Muscle of arm (tissue), 12 donors: Measurements from ENCODE around the gene PRR7. TPM values are rescaled to one million over a fixed set of nuclear protein-coding genes. Genes with fewer than 3 reads are reported as not detected.

ENCODE experiments used
- DNase-seq: peaks from one replicate; pipeline ENCODE4 v3.0.0-alpha.2; 2013
- polyA plus RNA-seq, 12 donors: library from polyadenylated mRNA; unstranded; fragments of 120-200 nt; gene quantifications; one replicate each; pipeline ENCODE4 v1.2.1, GENCODE V29; 2013; ENCODE audit not compliant: insufficient read length in 12 of 12

Gene PRR7
- polyA plus RNA-seq, 12 donors = 0.15 to 2.5 (median 0.47) TPM; not detected in 2

DNA sequence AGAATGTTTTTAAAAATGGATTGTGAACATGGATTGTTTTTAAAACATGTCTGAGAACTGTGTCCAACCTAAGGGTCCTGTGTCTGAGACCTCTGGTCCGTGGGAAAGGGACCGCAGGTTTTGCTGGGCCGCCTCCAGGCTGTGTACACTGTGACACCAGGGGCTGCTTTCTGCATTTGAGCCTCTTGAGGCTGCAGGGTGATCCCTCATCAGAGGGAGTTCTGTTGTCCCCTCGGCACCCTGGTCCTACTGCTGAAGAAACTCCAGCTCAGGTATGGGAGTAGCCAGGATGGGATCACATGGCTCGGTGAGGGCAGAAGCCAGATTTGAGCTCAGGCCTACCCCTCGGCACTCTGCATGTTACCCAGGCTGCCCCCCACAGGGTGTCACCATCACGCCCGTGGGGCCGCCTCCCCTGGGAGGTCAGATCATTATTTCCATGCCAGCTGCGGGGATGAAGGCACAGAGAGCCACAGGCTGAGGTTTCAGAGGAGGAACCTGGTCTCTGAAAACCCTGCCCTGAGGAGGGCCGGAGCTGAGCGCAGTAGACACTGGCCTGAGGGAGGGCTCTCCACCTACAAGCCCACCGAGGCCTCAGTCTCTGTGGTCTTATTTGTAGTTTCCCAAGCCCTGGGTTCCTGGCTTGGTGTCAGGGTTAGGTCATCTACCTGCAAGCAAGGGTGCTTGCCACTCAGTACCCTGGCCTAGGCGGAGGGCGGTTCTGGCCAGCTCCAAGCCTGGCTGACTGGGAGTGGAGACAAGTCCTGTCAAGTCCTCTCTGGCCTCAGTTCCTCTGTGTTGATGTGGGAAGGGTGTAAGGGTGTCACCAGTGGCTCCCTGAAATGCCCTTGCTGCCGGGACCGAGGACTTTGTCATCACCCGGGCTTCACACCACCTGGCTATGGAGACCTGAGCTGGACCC, 2.8 kb downstream of the PRR7 start:
- no peak for DNase-seq

GRCh38 chr5:177450667-177451424, 4.2 kb downstream of the PRR7 start:
- DNase-seq = no peak

- DNase-seq = no peak
Observed at GRCh38 chr5:177452688-177453638, 6.3 kb downstream of the PRR7 start.

- DNase-seq = no peak
Observed at GRCh38 chr5:177453852-177454396, 7.3 kb downstream of the PRR7 start.

- peak; percentile 87 for DNase-seq
Observed at GRCh38 chr5:177454397-177455035, 7.9 kb downstream of the PRR7 start.

GRCh38 chr5:177455036-177455660, 8.5 kb downstream of the PRR7 start:
- DNase-seq = peak; percentile 66

DNA sequence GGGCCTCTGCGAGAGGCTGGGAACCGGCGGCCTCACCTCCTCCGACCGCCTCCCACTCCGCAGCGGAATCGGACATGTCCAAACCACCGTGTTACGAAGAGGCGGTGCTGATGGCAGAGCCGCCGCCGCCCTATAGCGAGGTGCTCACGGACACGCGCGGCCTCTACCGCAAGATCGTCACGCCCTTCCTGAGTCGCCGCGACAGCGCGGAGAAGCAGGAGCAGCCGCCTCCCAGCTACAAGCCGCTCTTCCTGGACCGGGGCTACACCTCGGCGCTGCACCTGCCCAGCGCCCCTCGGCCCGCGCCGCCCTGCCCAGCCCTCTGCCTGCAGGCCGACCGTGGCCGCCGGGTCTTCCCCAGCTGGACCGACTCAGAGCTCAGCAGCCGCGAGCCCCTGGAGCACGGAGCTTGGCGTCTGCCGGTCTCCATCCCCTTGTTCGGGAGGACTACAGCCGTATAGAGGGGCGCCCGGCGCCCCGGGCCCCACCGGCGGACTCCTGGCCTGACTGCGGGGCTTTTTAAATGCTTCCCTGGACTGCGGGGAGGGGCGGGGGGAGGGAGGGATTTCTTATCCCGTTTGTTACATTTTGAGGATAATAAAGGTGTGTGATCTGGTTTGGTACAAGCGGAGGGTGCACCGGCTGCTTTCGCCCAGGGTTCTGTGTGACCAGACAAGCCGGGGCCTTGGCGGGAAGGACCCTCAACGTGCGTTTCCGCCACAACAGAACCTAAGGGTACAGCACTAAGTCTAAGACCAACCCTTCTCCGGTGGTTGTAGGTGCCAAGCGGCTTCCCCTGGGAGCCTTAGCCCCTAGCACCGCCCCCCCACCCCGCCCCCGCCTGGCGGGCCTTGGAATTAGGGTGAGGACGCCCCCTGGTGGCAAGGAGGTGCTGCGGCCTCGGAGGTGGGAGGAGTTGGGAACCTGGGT, 9.3 kb downstream of the PRR7 start:
- peak; percentile 91 for DNase-seq

GRCh38 chr5:177456591-177456964, 10.0 kb downstream of the PRR7 start:
- DNase-seq = no peak

- peak; percentile 87 for DNase-seq
Observed at GRCh38 chr5:177456976-177457851, 10.6 kb downstream of the PRR7 start.

- DNase-seq = no peak
Observed at GRCh38 chr5:177457852-177458681, 11.5 kb downstream of the PRR7 start.

DNA sequence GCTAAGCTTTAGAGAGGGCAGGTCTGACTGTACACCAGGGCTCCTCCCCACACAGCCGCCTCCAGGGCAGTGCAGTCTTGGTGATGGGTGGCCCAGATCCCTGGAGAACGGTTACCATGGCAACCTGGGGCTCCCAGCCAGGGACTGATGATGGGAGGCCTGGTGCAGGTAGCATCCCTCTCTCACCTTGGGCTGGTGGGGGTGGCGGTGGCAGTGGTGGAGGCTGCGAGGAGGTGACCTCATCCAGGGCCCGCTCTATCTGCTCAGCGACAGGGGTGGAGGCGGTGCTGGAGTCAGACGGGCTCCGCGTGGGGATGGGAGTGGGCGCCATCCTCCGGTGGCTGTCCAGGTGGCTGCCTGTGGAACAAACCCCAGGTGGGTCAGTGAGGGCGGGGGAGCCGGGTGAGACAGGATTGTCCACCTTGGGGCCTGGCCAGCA, 12.3 kb downstream of the PRR7 start:
- no peak for DNase-seq

DNA sequence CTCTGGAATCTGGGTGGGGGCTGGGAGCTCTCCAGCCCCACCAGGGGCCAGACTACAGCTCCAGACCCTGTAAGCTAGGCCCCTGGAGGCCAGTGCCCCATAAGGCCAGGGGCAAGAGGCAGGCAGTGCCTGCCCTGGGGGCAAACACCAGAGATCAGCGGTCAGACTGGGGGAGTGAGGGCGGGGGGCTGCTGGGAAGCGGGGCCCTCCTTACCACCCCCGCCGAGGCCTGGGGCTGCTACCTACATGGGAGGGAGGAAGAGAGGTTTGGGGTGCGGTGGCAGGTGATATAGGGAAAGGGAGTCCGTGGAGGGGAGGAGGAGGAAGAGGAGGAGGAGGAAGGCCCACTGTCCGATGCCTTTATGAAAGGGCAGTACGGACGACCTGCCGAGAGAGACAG, 12.7 kb downstream of the PRR7 start:
- no peak for DNase-seq

DNA sequence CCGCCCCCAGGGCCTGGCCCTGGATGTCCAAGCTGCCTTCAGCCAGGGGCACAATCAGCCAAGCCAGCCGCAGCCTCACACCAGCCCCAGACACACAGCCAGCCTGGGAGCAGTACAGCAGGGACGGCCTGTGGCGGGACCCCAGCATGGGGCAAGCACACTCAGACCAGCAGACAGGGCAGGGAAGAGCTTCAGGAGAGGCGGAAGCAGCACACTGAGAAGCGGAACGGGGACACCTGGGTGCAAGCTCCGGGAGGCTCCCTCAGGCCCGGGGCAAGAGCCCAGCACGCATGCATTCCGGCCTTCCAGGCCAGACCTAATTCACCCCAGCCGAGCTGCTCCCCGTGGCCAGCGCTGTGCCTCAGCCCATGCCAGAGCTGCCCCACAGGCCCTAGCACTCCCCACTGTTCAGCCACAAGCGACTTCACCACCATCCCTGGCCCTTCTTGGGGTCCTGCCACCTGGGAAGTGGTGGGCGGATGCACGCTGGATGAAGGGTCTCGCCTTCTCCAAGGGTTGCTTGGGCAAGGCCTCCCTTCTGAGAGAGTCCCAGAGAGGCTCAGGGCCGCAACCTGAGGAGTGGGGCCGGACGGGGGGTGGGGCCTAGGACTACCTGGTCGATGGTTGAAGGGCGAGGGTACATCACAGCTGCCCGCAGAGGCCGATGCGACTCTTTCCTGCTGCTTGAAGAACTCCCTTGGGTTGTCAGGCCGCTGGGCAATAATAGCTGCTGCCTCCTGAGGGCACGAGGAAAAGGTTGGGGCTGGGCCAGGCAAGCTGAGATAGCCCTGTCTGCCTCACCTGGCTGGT, 13.4 kb downstream of the PRR7 start:
- DNase-seq = no peak

DNA sequence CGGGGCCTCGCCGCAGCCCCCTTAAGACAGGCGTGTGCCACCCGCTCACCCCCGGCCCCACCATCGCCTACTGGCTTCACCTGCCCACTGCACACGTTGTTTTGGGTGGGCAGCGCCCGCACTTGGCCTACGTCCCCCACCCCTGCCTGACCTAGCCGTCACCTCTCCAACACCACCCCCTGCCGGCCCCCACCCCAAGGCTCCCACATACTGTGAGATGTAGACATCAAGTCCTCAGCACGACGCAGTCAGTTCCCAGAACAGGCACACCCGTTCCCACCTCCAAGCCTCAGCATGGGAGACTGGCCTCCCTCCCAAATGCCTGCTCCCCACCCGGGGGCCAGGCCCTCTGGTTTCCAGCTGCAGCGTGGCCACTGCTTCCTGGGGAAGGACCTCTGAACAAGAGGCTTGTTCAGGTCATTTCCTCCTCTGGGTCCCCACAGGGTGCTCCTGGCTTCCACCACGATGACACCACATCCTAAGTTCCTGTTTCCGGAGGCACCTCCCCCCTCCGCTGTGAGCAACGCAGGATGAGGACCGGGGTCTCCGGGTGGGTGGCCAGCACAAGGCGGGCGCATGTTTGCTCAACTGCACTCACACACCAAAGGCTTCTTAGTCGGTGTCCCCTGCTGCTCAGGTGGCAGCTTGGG, 15.5 kb downstream of the PRR7 start:
- no peak for DNase-seq

DNA sequence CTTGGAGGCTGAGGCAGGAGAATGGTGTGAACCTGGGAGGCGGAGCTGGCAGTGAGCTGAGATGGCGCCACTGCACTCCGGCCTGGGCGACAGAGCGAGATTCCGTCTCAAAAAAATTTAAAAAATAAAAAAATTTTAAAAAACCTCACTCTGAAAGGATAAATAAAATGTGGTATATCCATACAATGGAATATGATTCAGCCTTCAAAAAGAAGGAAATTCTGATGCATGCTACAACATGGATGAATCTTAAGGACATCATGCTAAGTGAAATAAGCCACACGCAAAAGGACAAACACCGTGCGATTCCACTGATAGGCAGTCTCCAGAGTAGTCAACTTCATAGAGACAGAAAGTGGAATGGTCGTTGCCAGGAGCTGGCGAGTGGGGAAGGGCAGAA, 18.4 kb downstream of the PRR7 start:
- no peak for DNase-seq

- DNase-seq = no peak
Observed at GRCh38 chr5:177466861-177467260, 20.2 kb downstream of the PRR7 start.
